Peyer's patch (tissue), 4 donors: ENCODE results near the gene SCN2B. TPM values are rescaled to one million over a fixed set of nuclear protein-coding genes. Genes with fewer than 3 reads are reported as not detected.

Experiments used
- DNase-seq, 3 donors: peaks; one replicate each; pipeline ENCODE4 v3.0.0-alpha.2; 2017 to 2019
- H3K27ac ChIP-seq, 4 donors: fragments of 200-600 bp; sonication (generic); one replicate each; pipeline ENCODE4 v1.5.1; 2016 to 2019
- H3K27me3 ChIP-seq, 2 donors: fragments of 200-600 bp; sonication (generic); one replicate each; pipeline ENCODE4 v1.5.1; 2019
- H3K36me3 ChIP-seq, 3 donors: fragments of 200-600 bp; sonication (generic); one replicate each; pipeline ENCODE4 v1.5.1; 2016 to 2019
- H3K4me1 ChIP-seq, 4 donors: fragments of 200-600 bp; sonication (generic); one replicate each; pipeline ENCODE4 v1.5.1; 2016 to 2019
- H3K4me3 ChIP-seq, 4 donors: fragments of 200-600 bp; sonication (generic); 1 replicate in 3 of 4; 2 replicates in 1 of 4; pipeline ENCODE4 v1.5.1; 2016 to 2019; ENCODE audit warnings: mild to moderate bottlenecking in 1 of 4
- H3K9me3 ChIP-seq, 4 donors: fragments of 200-600 bp; sonication (generic); one replicate each; pipeline ENCODE4 v1.5.1; 2016 to 2019; ENCODE audit warnings: mild to moderate bottlenecking in 1 of 4
- POLR2A ChIP-seq, 2 donors: fragments of 450-650 bp; IDR thresholded peaks; one replicate each; pipeline ENCODE4 v1.5.1; 2017; ENCODE audit warnings: antibody characterized with exemption in 2 of 2, mild to moderate bottlenecking in 2 of 2, moderate library complexity in 2 of 2
- total RNA-seq, 4 donors: library from RNA; depleted of rRNA; stranded (reverse); fragments of >200 nt; gene quantifications; one replicate each; pipeline ENCODE4 v1.1.0, GENCODE V29; 2016
- TF ChIP-seq, protein P1 (sequence below), 6 experiments: fragments of 450-650 bp in 4 of 6; fragments of 200-600 bp in 2 of 6; sonication (generic) in 1 of 6; IDR thresholded peaks; one replicate each; pipeline ENCODE4 v1.5.1; 2017 to 2019; ENCODE audit warnings: antibody characterized with exemption in 6 of 6, mild to moderate bottlenecking in 3 of 6, moderate library complexity in 1 of 6

SCN2B gene
- total RNA-seq, 4 donors from 2014 or later = 0.13 to 0.38 TPM; not detected in 2

DNA sequence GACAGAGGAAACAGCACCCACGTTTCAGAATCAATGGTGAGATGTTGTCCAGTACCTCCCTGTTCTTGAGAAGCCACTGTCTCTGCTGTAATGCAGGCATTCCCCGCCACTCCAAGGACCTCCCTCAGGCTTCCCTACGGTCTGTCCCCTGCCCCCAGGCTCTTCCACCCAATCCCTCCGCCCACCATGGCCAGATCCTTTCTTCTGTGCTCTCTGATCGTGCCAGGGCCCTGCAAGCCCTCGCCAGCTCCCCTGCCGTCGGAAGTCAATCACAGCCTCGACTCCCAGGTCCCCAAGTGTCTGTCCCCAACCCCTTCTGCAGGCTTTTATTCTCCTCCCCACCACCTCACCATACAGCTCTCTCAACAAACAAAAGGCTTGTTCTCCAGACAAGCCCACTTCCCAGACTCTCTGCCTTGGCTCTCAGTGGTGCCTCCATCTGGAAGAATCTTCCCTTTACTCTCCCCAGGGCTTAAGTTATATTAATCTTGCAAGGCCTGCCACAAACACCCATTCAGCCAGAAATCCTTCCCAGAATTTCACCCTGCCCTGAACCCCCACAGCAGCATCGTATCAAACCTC, 37.5 kb downstream of the SCN2B start:
- H3K4me1 ChIP-seq = no peaks in the 10 kb centered on the region
- H3K36me3 ChIP-seq = no peaks in the 10 kb centered on the region

DNA sequence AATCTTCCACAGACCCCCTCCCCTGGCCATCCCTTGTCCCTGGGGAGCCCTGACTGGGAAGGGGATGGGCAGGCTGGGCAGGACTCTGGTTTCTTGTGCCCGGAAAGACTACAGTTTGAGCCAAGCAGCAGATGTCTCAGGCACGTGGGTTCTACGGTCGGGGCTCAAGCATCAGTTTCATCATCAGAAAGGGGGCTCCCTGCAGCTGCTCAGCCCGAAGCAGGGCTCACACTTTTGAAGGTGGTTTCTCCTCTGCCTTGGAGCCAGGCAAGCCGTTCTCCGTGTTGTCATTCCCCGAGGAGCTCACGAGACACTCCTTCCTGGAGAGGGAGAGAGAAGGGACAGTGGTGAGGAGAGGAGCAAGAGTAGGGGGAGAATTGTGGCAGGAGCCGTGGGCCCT, 39.6 kb downstream of the SCN2B start:
- Histone ChIP-seq H3K27me3 (no peaks in the 10 kb centered on the region), H3K36me3 (no peaks in the 10 kb centered on the region), H3K4me3 (no peak overlapping the region), H3K4me1 (no peaks in the 10 kb centered on the region), H3K9me3 (no peaks in the 10 kb centered on the region), H3K27ac (no peak overlapping the region)
- DNase-seq = no peak
- no peak for TF ChIP-seq POLR2A (IDR thresholded peaks at IDR 0.05)
- TF ChIP-seq, protein P1, sequence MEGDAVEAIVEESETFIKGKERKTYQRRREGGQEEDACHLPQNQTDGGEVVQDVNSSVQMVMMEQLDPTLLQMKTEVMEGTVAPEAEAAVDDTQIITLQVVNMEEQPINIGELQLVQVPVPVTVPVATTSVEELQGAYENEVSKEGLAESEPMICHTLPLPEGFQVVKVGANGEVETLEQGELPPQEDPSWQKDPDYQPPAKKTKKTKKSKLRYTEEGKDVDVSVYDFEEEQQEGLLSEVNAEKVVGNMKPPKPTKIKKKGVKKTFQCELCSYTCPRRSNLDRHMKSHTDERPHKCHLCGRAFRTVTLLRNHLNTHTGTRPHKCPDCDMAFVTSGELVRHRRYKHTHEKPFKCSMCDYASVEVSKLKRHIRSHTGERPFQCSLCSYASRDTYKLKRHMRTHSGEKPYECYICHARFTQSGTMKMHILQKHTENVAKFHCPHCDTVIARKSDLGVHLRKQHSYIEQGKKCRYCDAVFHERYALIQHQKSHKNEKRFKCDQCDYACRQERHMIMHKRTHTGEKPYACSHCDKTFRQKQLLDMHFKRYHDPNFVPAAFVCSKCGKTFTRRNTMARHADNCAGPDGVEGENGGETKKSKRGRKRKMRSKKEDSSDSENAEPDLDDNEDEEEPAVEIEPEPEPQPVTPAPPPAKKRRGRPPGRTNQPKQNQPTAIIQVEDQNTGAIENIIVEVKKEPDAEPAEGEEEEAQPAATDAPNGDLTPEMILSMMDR (IDR thresholded peaks at IDR 0.05) = no peak

More for the DNA sequence above, 37.5 kb downstream of the SCN2B start:
- no peak for DNase-seq
- Histone ChIP-seq H3K4me3 (no peak overlapping the region), H3K9me3 (no peaks in the 10 kb centered on the region), H3K27me3 (no peaks in the 10 kb centered on the region), H3K27ac (no peak overlapping the region)
- TF ChIP-seq POLR2A (IDR thresholded peaks at IDR 0.05) = no peak
- TF ChIP-seq, protein P1 (IDR thresholded peaks at IDR 0.05) = no peak

DNA sequence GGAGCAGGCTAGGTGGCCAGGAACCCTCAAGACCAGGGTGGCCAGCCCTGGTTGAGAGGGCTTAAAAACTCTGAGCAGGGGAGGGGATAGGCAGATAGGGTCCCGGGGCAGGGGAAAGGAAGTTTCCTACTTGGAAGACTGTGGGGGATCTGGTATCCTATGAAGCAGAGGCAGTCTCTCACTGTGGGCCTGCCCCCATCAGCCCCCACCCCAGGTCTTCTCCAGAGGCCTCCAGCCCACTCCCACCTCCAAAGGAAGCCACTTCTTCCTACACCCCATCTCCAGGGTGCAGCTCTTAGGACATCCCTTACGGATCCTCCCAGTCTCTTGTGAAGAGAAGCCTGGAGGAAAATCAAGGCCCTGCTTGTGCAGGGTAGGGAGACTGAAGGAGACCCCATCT, 40.1 kb downstream of the SCN2B start:
- no peaks in the 10 kb centered on the region for H3K9me3 ChIP-seq
- H3K27ac ChIP-seq = no peak overlapping the region
- H3K36me3 ChIP-seq = no peaks in the 10 kb centered on the region
- TF ChIP-seq, protein P1 (IDR thresholded peaks at IDR 0.05) = no peak
- no peak for TF ChIP-seq POLR2A (IDR thresholded peaks at IDR 0.05)
- no peak overlapping the region for H3K4me3 ChIP-seq
- no peak for DNase-seq
- no peaks in the 10 kb centered on the region for H3K4me1 ChIP-seq
- no peaks in the 10 kb centered on the region for H3K27me3 ChIP-seq

DNA sequence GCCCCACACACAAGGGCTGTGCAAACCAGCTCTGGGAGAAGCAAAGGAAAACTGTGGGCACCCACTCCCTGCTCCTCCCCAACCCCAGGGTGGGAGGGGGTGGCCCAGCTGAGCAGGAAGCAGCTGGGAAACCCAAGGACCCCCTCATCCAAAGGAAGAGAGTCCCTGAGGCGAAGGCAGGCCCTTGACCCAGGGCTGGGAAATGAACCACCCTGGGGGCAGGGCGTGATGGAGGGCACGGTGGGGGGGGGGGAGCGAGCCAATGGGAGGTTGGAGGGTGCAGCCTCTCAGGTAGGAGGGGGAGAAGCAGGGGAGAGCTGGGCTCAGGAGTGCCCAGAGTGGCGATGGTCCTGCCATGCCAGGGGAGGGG, 40.7 kb downstream of the SCN2B start:
- H3K9me3 ChIP-seq = no peaks in the 10 kb centered on the region
- H3K4me3 ChIP-seq = no peak overlapping the region
- no peak for DNase-seq
- H3K4me1 ChIP-seq = no peaks in the 10 kb centered on the region
- TF ChIP-seq POLR2A (IDR thresholded peaks at IDR 0.05) = no peak
- TF ChIP-seq, protein P1 (IDR thresholded peaks at IDR 0.05) = no peak
- no peaks in the 10 kb centered on the region for H3K36me3 ChIP-seq
- no peak overlapping the region for H3K27ac ChIP-seq
- H3K27me3 ChIP-seq = no peaks in the 10 kb centered on the region

DNA sequence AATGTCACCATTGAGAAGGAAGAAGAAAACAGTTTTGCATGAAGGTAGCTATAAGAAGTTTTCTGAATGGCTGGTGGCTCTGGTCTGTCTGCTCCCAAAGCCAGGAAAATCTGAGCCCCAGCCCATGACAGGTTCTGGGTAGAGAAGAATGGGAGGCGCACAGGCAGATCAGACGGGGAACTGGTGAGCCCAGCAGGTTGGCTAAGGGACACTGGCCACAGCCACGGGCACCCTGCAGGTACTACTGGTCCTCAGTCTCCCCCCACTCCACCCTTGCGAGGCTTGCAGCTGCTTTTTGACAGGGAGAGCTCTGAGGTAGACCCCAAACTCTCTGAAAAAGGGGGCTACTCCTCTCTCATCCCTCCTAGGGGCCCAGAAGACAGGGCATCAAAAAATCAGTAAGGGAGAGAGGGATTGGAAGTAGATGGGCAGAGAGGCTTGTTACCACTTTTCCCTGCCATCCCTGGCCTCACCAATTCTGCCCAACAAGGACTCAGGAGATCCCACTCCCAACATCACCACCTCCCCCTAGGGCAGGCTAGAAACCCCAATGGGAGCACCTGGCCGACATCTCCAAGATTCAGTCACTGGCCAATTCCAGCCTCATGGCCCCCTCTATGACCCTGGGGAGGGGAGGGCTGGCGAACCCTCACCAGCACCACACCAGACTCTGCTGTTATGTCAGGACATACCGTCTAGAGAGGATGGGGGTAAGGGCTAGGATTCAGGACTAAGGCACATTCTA, 41.2 kb downstream of the SCN2B start:
- H3K36me3 ChIP-seq = no peaks in the 10 kb centered on the region
- DNase-seq = no peak
- no peaks in the 10 kb centered on the region for H3K27me3 ChIP-seq
- no peak overlapping the region for H3K27ac ChIP-seq
- TF ChIP-seq, protein P1 (IDR thresholded peaks at IDR 0.05) = no peak
- TF ChIP-seq POLR2A (IDR thresholded peaks at IDR 0.05) = no peak
- no peaks in the 10 kb centered on the region for H3K4me1 ChIP-seq
- H3K4me3 ChIP-seq = no peak overlapping the region
- no peaks in the 10 kb centered on the region for H3K9me3 ChIP-seq
